ENCODE data around the gene PAPSS2.

The PAPSS2 gene

GRCh38 chr10:87764072-87764934 is 104.6 kb downstream of the PAPSS2 start:
- no peak overlapping the region for H3K4me3 ChIP-seq (ENCODE audit: low read depth, low read length)
- TF ChIP-seq CTCF (IDR thresholded peaks at IDR 0.05; ENCODE audit: control insufficient read depth, extremely low read depth, insufficient read depth), result no peak
- no peak for DNase-seq (ENCODE audit: low read depth)

- H3K4me3 ChIP-seq (ENCODE audit: low read depth, low read length), result no peak overlapping the region
- TF ChIP-seq CTCF (IDR thresholded peaks at IDR 0.05; ENCODE audit: control insufficient read depth, extremely low read depth, insufficient read depth), result no peak
- no peak for DNase-seq (ENCODE audit: low read depth)
Observed at GRCh38 chr10:87765666-87766376, 106.1 kb downstream of the PAPSS2 start.

DNA sequence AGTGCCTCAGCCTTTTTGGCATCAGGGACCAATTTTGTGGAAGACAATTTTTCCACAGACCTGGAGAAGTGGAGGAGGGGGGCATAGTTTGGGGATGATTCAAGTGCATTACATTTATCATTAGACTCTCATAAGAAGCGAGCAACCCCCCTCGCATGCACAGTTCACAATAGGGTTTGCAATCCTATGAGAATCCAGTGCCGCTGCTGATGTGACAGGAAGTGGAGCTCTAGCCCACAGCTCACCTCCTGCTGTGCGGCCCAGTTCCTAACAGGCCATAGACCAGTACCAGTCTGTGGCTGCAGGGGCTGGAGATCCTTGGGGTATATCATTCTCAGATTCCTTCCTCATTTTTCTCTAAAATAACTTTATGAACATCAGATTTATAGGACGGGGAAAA is 107.6 kb downstream of the PAPSS2 start:
- no peak for TF ChIP-seq CTCF (IDR thresholded peaks at IDR 0.05; ENCODE audit: control insufficient read depth, extremely low read depth, insufficient read depth)
- no peak overlapping the region for H3K4me3 ChIP-seq (ENCODE audit: low read depth, low read length)
- no peak for DNase-seq (ENCODE audit: low read depth)

DNA sequence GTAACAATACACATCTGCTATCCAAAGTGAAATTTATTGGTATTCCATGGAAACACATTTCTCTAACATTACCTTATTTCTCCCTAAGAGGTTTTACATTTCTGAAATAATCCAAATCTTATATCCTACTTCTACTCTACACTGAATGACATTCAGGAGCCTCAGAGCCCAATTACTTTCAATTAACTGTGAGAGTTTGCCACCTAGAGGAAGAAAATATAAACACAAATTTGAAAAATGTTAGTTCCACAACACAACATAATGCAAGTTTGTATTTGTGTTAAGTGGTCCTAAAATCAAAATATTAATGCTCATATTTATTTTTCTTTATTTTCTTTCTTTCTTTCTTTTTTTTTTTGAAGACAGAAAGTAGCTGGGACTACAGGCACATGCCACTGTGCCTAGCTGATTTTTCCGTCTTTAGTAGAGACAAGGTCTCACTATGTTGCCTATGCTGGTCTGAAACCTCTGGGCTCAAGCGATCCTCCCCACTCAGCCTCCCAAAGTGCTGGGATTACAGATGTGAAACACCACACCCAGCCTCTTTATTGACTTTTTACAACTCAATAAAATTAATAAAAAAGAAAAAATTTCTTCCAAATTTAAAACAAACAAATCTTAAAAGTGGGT is 112.3 kb downstream of the PAPSS2 start:
- peak; percentile 26; the same call in 1 of the 2 replicates for TF ChIP-seq CTCF (IDR thresholded peaks at IDR 0.05; ENCODE audit: control insufficient read depth, extremely low read depth, insufficient read depth)
- DNase-seq (ENCODE audit: low read depth), result no peak
- no peak overlapping the region for H3K4me3 ChIP-seq (ENCODE audit: low read depth, low read length)

DNA sequence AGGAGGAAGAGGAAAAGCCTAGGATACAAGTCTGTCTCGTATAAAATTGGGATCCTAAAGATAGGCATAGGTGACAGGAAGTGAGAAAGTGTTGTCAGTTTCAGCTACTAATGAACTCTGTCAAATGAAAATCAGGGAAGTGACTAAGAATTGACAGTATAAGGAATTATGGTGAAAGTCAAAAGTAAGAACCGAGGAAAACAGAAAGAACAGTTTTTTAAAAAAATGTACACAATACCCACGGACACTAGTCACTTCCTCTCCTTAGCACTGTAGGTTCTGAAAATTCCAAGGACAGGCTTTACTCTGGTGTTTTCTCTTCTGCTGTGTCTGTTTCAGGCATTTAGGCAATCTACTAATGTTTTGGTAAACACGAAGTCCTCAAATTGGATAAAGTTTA is 116.1 kb downstream of the PAPSS2 start:
- no peak for TF ChIP-seq CTCF (IDR thresholded peaks at IDR 0.05; ENCODE audit: control insufficient read depth, extremely low read depth, insufficient read depth)
- no peak for DNase-seq (ENCODE audit: low read depth)
- no peak overlapping the region for H3K4me3 ChIP-seq (ENCODE audit: low read depth, low read length)

- no peak for TF ChIP-seq CTCF (IDR thresholded peaks at IDR 0.05; ENCODE audit: control insufficient read depth, extremely low read depth, insufficient read depth)
- DNase-seq (ENCODE audit: low read depth), result no peak
- H3K4me3 ChIP-seq (ENCODE audit: low read depth, low read length), result no peak overlapping the region
Observed at GRCh38 chr10:87776328-87776727, 116.7 kb downstream of the PAPSS2 start.

All from LNCaP clone FGC (cell line).